GM15510 (cell line): ENCODE results near the gene ARHGEF17.

Experiments used
- POLR2A ChIP-seq: IDR thresholded peaks from 3 replicates; pipeline ENCODE4 v1.6.1; 2011; ENCODE audit warnings: borderline replicate concordance; ENCODE audit not compliant: insufficient read length; ENCODE audit errors: extremely low read depth

Gene ARHGEF17

DNA sequence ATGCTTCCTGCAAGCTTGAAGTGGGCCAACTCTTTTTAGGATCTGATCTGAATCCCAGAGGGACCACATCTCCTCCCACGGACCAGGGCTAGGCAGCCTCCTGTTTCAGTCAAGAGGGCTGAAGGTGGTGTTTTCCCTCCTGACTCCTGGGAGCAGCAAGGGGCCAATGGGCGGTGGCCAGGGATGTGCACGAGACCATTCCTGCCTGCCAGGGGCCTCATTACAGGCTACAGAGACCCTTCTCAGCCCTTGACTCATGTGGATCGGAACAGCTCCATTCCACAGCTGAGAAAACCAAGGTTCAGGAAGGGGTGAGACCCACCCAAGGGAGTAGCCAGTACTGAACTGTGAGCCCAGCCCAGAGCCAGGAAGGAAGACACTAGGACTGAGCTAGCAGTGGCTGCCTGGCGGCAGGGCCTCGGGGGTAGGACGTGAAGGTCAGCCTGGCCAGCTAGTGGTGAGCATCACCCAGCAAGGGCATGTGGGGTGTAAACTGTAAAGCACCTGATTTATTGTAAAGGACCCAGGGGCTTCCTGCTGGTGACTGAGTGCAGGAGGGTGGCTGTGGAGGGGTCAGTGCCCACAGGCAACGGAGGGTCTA is 39.3 kb upstream of the ARHGEF17 start:
- TF ChIP-seq POLR2A, result no peak

DNA sequence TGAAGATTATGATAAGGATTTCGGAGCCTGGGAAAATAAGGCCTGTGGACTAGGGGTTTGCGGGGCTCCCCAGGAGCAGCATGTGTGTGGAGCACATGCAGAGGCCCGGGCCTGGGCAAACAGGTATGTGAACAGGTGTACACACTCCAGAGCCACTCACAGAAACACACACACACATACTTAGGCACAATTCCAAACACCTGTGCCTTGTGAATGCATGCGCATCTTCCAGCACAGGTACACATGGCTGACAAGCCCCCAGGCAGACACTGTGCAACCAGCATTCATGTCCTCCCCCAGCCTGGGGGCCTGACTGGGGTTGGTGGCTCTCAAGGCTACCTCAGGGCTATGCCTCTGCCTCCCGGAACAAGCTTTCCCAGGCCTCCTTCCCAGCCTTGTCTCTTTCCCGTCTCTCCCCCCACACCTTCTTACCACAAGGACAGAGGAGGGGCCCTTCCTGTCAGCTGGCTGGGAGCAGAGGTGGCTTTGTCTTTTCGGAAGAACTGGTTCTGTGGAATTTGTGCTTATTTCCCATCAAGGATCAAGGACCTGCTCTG is 38.5 kb upstream of the ARHGEF17 start:
- no peak for TF ChIP-seq POLR2A

DNA sequence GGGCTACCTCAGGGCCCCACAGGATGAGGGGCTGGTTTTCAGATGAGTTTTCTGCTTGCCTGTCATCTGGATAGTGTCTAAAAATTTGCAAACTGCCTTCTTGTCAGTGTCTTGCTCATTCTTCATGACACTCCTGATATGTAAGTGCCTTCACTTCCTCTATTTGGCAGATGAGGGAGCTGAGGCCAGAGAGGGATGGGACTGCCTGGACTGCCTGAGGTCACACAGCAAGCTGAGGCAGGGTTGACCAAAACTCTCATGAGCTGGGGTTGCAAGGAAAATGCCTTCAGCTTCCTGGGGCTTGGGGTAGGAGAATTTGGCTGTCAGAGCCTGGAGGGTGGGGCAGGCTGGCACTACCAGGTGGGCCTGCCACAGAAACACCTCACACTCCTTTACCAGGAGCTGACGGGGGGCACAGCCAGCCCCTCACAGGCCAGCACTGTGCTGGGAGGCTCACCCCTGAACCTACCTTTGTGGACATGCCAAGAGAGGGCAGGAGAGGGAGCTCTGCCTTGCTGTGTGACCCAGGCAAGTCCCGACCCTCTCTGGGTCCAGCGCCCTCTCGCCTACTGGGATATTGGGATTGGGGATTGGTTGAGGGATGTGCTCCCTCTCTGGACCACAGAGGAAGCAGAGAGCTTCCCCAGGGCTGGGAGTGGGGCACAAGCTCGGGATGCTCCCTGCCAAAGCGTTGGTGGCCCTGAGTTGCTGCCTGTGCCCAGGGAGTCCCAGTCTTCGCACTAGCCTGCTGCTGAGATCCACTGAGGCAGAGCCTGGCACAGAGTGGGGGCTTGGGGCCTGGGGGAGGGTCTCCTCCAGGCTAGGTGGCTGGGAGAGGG is 37.8 kb upstream of the ARHGEF17 start:
- TF ChIP-seq POLR2A, result no peak

DNA sequence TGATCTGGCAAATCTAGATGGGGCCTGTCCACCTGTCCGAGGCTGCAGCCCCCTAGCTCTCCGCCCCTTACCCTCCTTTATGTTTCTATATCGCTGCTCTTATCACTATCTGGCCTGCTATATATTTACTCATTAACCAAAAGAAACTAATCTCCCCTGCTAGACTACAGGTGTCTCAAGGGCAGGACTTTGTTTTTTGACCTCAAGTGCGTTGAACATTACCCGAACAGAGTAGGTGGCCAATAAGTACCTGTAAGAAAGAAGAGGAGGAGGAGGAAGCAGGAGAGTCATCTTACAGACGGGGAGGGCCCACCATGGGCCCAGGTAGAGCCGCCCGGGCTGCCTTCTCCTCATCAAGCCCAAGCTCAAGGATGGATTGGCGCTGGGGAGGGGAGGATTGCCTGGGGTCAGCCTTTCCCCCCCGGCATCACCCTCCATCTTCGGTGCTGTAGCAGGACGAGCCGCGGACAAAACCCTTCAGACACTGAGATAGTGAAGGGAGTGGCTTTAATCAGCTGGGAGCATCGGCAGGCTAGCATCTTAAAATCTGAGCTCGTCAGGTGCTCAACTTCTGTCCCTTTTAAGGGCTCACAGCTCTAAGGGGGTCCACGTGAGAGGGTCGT is 37.1 kb upstream of the ARHGEF17 start:
- TF ChIP-seq POLR2A, result no peak

DNA sequence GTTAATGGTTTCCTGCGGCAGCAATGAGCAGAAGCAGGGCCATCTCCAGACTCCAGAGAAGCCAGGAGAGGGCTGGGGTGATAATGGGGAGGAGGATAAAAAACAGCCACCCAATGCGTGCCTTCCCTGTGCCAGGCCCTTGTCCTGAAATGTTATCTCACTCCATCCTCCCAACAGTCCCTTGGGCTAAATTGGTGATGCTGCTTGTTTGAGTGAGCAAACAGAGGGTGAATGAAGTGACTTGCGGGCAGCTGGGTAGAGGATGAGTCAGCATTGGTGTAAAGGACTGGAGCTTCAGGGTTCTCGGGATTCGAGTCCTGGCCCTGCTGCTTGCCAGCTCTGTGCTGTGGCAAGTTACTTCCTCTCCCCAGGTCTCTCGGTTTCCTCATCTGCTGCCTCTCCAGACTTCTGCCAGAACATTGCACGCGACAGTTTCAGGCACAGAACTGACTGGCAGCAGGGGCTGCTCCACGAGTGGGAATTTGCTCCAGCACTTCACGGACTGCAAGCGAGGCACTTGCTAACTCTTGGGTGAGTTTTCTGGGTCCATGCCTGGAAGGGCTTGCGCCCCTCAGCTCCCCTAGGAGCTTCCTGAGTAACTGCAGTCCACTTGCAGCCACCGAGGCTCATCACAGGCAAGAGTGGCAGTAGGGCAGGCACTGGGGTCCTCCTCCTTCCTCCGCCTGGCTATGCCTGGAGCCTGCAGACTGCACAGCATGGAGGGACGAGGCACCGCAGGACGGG is 36.0 kb upstream of the ARHGEF17 start, which contains the start of gene P2RY6:
TSS of gene P2RY6 (plus strand) at position 403 of the 744 bp plus-strand sequence. CDS start 24,181 bp downstream, outside the sequence.
- TF ChIP-seq POLR2A, result no peak

DNA sequence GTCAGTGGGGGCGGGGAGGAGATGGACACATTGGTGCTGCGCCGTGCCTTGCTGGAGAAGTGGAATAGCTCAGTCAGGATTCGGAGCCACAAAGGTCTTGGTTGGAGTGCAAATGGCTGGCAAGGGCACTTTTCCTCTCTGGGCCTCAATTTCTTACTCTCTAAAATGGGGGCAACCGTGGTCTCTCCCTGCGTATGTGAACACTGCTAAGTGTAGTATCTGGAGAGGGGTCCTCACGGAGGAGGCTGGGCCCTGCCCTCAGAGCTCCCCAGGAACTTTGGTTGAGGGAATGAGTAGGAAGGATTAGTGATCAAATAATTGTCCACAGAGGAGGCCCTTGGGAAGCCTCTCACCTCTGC is 35.4 kb upstream of the ARHGEF17 start:
- no peak for TF ChIP-seq POLR2A

DNA sequence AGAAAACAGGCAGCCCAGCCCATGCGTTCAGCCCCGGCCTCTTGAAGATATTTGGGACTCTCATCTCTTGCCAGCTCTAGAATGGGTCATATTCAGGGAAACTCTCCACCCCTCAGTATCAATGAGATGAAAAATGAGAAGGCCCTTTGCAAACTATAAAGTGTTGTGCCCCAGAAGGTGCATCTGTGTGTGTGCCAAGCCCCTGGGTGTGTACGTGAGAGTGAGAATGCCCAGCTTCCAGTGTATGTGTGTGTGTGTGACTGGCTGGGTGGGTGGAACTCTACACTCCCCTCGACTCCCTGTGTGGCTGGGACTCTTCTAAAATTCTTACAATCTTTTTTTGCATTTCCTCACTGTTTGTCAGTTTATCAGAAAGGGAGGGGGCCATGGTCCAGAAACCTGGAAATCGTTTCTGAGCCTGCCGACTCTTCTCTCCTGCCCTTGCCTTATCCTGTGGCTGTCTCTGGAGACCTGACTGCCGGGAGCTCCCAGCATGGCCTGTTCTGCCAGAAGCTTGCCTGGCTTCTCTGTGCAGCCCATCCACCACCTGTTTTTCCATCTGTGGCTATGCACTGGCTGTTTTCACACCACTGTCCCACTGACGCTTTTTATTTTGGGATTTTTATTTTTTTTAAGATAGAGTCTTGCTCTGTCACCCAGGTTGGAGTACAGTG is 34.7 kb upstream of the ARHGEF17 start:
- TF ChIP-seq POLR2A, result no peak

DNA sequence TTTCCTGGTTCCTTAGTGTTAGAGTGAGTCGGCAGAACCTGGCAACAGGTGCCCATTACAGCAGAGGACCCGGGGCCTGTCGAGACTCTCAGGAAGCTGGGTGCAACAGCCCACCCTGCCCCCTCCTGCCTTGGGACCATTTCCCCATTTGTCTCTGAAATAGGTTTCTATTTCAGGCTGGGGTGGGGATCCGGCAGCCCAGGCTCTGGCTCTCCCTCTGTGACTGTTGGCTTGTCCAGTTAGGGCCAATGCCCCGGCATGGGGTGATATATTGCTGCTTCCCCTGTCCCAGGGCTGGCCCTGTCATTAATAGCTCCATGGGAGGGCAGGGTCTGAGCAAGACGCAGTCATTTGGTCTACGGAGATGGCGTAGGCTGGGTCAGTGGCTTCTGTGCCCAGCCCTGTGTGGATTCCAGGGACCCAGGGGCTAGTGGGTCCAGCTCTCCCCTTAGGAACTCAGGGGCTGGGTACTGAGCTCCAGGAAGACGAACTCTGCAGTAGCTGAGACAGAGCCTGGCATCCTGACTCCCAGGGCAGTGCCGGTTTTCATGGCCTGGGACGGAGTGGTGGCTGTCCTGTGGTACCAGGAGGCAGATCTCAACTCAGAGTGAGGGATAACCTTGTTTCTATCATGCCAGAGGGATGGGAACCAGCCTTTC is 33.2 kb upstream of the ARHGEF17 start:
- TF ChIP-seq POLR2A, result no peak

DNA sequence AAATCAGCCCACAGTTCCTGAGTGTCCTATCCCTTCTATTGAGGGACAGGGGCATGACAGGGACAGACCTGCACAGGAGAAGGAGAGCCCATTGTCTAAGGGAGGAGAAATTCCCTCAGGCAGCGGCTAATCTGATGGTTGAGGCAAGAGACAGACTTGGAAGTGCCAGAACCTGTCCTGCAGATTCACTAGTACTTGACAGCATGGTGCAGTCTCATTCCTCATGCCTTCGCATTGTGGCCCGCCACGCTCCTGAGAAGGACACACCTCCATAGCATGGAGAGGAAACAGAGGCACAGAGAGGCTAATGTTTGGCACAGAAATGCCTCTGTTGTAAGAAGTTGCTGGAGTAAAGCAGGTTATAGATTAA is 32.7 kb upstream of the ARHGEF17 start:
- TF ChIP-seq POLR2A, result no peak

DNA sequence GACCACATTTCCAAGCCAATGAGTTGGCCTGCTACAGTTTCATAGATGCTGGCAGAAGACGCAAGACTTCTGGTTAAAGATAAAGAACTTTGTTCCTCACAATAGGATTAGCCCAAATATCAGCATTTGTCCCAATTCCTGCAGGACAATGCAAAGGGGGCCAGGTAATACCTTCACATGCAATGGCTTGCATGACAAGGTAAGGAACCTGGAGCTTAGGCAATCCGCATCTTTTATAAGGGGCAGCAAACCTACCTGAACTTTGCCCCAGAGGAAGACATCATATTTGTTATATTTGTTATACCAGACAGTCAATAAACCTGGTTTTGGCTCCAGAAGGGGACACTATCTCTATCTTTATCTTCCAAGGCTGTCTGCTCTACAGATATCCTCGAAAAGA is 30.6 kb upstream of the ARHGEF17 start:
- no peak for TF ChIP-seq POLR2A

DNA sequence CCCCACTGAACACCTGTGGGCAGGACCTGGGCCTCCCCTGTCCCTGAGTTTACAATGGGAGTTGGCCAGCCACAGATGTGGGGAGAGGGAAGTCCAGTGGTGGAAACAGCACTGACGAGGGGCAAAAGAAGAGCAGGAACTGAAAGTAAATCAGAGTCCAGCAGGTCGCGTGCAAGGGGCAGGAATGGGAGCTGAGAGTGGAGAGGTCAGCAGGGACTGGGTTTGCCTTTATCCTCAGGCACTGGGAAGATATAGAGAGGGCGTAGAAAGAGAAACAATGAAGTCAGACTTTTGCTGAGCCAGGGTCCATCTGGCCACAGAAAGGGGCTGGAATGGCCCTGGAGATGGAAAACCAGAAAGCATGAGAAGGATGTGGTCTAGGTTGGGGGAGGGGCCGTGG is 27.4 kb upstream of the ARHGEF17 start:
- no peak for TF ChIP-seq POLR2A

DNA sequence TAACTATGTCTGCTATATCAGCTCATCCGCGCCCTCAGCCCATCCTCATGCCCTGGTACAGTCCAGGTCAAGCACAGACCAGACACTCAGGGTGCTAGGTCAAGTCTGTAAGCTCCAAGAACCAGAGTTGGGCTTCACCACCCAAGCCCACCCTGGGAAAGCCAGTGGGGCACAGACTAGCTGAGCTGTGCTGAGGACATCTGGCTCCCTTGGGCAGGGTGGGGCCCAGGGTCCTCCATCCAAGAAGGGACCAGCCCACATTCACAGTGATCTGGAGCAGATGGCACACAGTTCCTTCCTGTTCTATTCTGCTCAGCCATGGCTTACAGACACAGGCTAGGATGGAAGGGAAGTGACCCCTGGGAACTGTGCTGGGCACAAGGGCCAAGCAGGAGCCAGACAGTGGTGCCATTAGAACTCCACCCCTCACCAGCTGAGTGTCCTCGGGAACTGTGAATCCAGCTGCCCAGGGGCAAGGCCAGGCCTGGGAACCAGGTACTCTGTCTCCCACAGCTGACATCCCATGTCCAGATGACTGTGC is 26.8 kb upstream of the ARHGEF17 start:
- TF ChIP-seq POLR2A, result no peak
